ENCODE data around the gene BDP1.
"Not testable (repeated sequence)": the region's sequence is repeated elsewhere in the genome, so short reads cannot be mapped to it uniquely, and the experiment has no call there.

GRCh38 chr5:71434825-71435224 is 20.6 kb upstream of the BDP1 start:
- TF ChIP-seq EZH2 (IDR thresholded peaks at IDR 0.05), result not testable (repeated sequence)
- TF ChIP-seq POLR2AphosphoS5 (IDR thresholded peaks at IDR 0.05; ENCODE audit: borderline replicate concordance, low read depth, low read length), result peak; percentile 53; the same call in 1 of the 2 replicates
